ENCODE results near the gene MMP24. TPM values are rescaled to one million over a fixed set of nuclear protein-coding genes. Genes with fewer than 3 reads are reported as not detected.

The MMP24 gene
- total and polyA plus RNA-seq, 2 of the 13 experiments (the other 11 are each of a cell fraction or from before 2014, with no cell fraction given), result 0.29 to 0.35 TPM

GRCh38 chr20:35226884-35227681, 593 bp downstream of the MMP24 start (continued):
- TF ChIP-seq ZBED4 (CRISPR knock-in tag; IDR thresholded peaks at IDR 0.05; ENCODE audit: borderline replicate concordance), result peak; percentile 92
- TF ChIP-seq SIX4 (CRISPR knock-in tag; IDR thresholded peaks at IDR 0.05), result peak; percentile 75; the same call in 1 of the 2 replicates
- TF ChIP-seq IRX3 (CRISPR knock-in tag; IDR thresholded peaks at IDR 0.05; ENCODE audit: borderline replicate concordance, low read depth), result peak; percentile 97; the same call in 1 of the 2 replicates
- peak; percentile 23; the same call in 1 of the 2 replicates for TF ChIP-seq ZNF121 (CRISPR knock-in tag; IDR thresholded peaks at IDR 0.05)
- TF ChIP-seq ZNF878 (CRISPR knock-in tag; IDR thresholded peaks at IDR 0.05), result peak; percentile 61; the same call in 1 of the 2 replicates
- peak; percentile 98 for TF ChIP-seq ZSCAN9 (CRISPR knock-in tag; IDR thresholded peaks at IDR 0.05; ENCODE audit: borderline replicate concordance)
- peak; percentile 94 for TF ChIP-seq CHCHD3 (CRISPR knock-in tag; IDR thresholded peaks at IDR 0.05)
- peak; percentile 85; the same call in 1 of the 2 replicates for TF ChIP-seq ZNF552 (CRISPR knock-in tag; IDR thresholded peaks at IDR 0.05; ENCODE audit: borderline replicate concordance)
- peak; percentile 80; the same call in 1 of the 2 replicates for TF ChIP-seq GPN1 (CRISPR knock-in tag; IDR thresholded peaks at IDR 0.05; ENCODE audit: borderline replicate concordance)
- peak; percentile 66; the same call in 1 of the 2 replicates for TF ChIP-seq PPARG (CRISPR knock-in tag; conservative IDR thresholded peaks at IDR 0.05)
- 0 out of 2 replicates have a peak, but pooled peaks have one; percentile 17 for TF ChIP-seq RAD21 (CRISPR knock-in tag; IDR thresholded peaks at IDR 0.05)
- TF ChIP-seq ATAD3A (CRISPR knock-in tag; IDR thresholded peaks at IDR 0.05), result peak; percentile 92
- TF ChIP-seq THAP7 (CRISPR knock-in tag; IDR thresholded peaks at IDR 0.05), result peak; percentile 65; the same call in 1 of the 2 replicates
- no peak for TF ChIP-seq SMC3 (IDR thresholded peaks at IDR 0.05; ENCODE audit: low read length)
- TF ChIP-seq ZSCAN5A (CRISPR knock-in tag; IDR thresholded peaks at IDR 0.05; ENCODE audit: borderline replicate concordance), result 0 out of 2 replicates have a peak, but pooled peaks have one; percentile 45
- TF ChIP-seq ZNF33B (CRISPR knock-in tag; IDR thresholded peaks at IDR 0.05), result peak; percentile 97
- TF ChIP-seq ATF7 (IDR thresholded peaks at IDR 0.05), result no peak
- peak; percentile 67; the same call in 1 of the 2 replicates for TF ChIP-seq ATF7 (CRISPR knock-in tag; IDR thresholded peaks at IDR 0.05)
- TF ChIP-seq IRF2 (CRISPR knock-in tag; IDR thresholded peaks at IDR 0.05), result peak; percentile 80
- peak; percentile 94 for TF ChIP-seq NR1H2 (CRISPR knock-in tag; IDR thresholded peaks at IDR 0.05; ENCODE audit: borderline replicate concordance, low read depth)
- TF ChIP-seq MED13 (CRISPR knock-in tag; IDR thresholded peaks at IDR 0.05), result peak; percentile 96
- no peak for TF ChIP-seq HOXA7 (CRISPR knock-in tag; IDR thresholded peaks at IDR 0.05)
- TF ChIP-seq ZNF430 (CRISPR knock-in tag; IDR thresholded peaks at IDR 0.05), result peak; percentile 97
- TF ChIP-seq GATAD2A (CRISPR knock-in tag; IDR thresholded peaks at IDR 0.05), result no peak; the same call in 1 of the 2 replicates

Data from HepG2 (cell line).